Muscle layer of duodenum (tissue), 2 donors: ENCODE measurements around the gene ARHGEF28.

Source experiments
- H3K27ac ChIP-seq: one replicate; pipeline ENCODE4 v1.7.0; 2013; ENCODE audit warnings: mild to moderate bottlenecking, low read length
- H3K27me3 ChIP-seq: one replicate; pipeline ENCODE4 v1.7.0; 2013; ENCODE audit warnings: low read depth, mild to moderate bottlenecking, control low read depth, low read length
- H3K36me3 ChIP-seq, 2 donors: one replicate each; pipeline ENCODE4 v1.7.0; 2013; ENCODE audit warnings: low read length in 2 of 2, control low read depth in 1 of 2, mild to moderate bottlenecking in 1 of 2; ENCODE audit not compliant: insufficient read depth in 2 of 2, control insufficient read depth in 1 of 2
- H3K4me1 ChIP-seq, 2 donors: one replicate each; pipeline ENCODE4 v1.7.0; 2013; ENCODE audit warnings: low read length in 2 of 2, mild to moderate bottlenecking in 2 of 2, control low read depth in 1 of 2, moderate library complexity in 1 of 2; ENCODE audit not compliant: insufficient read depth in 2 of 2, control insufficient read depth in 1 of 2
- H3K4me3 ChIP-seq, 2 donors: one replicate each; pipeline ENCODE4 v1.7.0; 2013; ENCODE audit warnings: low read length in 2 of 2, low read depth in 1 of 2, mild to moderate bottlenecking in 1 of 2
- H3K9me3 ChIP-seq, 2 donors: one replicate each; pipeline ENCODE4 v1.7.0; 2013; ENCODE audit warnings: low read length in 2 of 2, control low read depth in 1 of 2, mild to moderate bottlenecking in 1 of 2; ENCODE audit not compliant: control insufficient read depth in 1 of 2
- donor health status: healthy.

ARHGEF28 gene

DNA sequence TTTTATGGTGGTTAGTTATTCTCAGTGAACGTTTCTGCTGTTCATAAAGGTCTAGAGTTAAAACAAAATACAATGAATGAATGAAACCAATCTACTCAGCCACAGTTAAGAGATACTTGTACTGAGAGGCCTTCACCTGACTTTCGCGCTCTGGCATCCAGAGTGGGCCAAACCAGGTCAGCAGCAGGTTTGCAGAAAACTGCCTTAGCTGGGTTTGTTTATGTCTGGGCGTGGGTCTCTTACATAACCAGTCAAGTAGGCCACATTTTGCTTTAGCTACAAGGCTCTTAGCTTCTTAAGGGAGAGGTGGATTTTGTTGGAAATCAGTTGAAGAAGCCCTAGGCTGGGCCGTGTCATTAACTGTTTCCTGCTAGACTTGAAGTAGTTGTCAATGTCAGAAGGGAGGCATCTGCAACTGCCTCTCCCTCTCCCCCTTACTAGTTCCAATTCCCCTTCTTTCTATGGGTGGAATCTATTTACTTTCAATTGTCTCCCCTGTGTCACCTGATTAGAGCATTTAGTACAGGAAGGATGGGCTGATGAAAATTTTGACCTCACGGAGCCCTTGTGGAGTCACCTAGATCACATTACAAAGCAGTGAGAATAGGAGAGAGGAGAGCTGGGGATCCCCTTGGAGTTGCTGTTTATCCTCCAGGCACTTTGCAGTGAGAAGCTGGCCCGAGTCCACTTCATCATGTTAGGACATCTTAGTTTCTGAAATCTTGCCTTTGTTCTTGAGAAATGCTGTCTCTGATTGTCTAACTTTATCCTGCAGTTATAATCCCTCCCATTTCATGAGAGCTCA lies 200.5 kb downstream of the ARHGEF28 start:
- Histone ChIP-seq H3K4me1 (peaks cover 0 to 10% of the 10 kb centered on the region in 2 donors), H3K36me3 (no peaks in the 10 kb centered on the region), H3K9me3 (no peaks in the 10 kb centered on the region), H3K27ac (no peak overlapping the region), H3K4me3 (no peak overlapping the region), H3K27me3 (no peaks in the 10 kb centered on the region)

DNA sequence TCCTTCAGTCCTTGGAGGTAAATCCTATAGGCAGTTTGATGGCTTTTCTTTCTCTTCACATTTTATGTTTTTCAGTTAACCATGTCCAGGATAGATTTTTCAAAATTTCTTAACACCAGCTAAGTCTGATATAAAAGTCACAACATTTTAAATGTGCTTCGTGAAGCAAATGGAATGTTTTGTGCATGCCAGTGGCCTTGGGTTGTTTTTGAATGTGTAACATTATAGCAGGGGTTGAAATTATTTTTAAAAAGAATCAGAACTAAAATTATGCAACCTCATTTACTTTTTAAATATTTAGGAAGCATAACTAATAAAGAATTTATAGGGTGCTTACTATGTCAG lies 201.1 kb downstream of the ARHGEF28 start:
- H3K4me3 ChIP-seq, result no peak overlapping the region
- H3K36me3 ChIP-seq, result no peaks in the 10 kb centered on the region
- H3K27ac ChIP-seq, result no peak overlapping the region

DNA sequence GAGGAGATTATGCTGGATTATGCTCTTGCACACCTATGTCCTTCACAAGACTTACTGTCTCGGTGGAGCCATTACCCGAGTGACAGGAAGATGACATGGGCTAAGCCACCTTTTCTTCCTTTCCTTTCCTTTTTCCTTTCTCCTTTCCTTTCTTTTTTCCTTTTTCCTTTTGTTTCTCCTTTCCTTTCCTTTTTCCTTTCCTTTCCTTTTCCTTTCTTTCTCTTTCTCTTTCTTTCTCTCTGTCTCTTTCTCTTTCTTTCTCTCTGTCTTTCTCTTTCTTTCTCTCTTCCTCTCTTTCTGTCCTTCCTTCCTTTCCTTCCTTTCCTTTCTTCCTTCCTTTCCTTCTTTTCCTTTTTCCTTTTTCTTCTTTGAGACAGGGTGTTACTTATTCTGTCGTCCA lies 202.5 kb downstream of the ARHGEF28 start:
- Histone ChIP-seq H3K27me3 (no peaks in the 10 kb centered on the region), H3K27ac (no peak overlapping the region)

More for the DNA sequence above, 201.1 kb downstream of the ARHGEF28 start:
- Histone ChIP-seq H3K27me3 (no peaks in the 10 kb centered on the region), H3K4me1 (peaks cover 0 to 10% of the 10 kb centered on the region in 2 donors), H3K9me3 (no peaks in the 10 kb centered on the region)

DNA sequence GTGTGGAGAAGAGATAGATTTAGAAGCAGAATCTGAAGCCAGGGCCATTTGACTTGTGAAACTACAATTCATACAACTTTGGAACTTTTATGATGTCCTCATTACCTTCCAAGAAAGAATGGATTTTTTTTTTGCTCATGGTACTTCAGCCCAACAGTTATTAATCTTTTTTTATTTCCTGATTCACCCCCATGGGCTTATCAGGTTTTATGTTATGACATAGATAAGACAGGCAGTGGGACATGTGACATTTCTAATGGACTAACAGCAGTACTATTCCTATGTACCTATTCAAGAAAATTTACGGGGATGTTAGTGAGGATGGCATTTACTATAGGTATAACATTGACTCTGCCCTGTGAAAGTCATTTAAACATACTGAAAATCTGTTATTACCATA lies 204.7 kb downstream of the ARHGEF28 start:
- H3K36me3 ChIP-seq, result no peaks in the 10 kb centered on the region
- H3K27ac ChIP-seq, result no peak overlapping the region
- no peaks in the 10 kb centered on the region for H3K9me3 ChIP-seq
- H3K27me3 ChIP-seq, result no peaks in the 10 kb centered on the region
- peaks cover 0 to 10% of the 10 kb centered on the region in 2 donors for H3K4me1 ChIP-seq
- H3K4me3 ChIP-seq, result no peak overlapping the region

More for the DNA sequence above, 202.5 kb downstream of the ARHGEF28 start:
- H3K4me1 ChIP-seq, result peaks cover 0 to 10% of the 10 kb centered on the region in 2 donors
- H3K36me3 ChIP-seq, result no peaks in the 10 kb centered on the region
- H3K4me3 ChIP-seq, result no peak overlapping the region
- H3K9me3 ChIP-seq, result no peaks in the 10 kb centered on the region

DNA sequence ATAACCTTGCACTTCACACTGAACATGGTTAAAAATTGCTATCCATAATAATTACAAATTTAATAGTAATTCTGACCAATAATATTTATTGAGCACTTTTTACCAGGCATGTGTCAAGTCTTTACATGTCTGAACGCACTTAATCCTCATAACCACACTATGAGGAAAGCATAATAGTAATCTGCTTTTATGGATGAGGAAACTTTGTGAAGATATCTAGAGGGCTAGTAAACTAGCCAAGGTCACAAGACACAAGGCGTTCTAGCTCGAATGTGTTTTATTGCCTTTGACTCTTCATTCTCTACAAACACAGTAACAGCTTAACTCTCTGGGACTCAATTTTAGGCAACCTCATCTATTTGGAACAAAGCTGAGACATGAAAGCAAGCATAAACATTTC lies 205.1 kb downstream of the ARHGEF28 start:
- Histone ChIP-seq H3K27ac (no peak overlapping the region), H3K4me3 (no peak overlapping the region), H3K4me1 (peaks cover 0 to 10% of the 10 kb centered on the region in 2 donors), H3K9me3 (no peaks in the 10 kb centered on the region), H3K27me3 (no peaks in the 10 kb centered on the region), H3K36me3 (no peaks in the 10 kb centered on the region)

DNA sequence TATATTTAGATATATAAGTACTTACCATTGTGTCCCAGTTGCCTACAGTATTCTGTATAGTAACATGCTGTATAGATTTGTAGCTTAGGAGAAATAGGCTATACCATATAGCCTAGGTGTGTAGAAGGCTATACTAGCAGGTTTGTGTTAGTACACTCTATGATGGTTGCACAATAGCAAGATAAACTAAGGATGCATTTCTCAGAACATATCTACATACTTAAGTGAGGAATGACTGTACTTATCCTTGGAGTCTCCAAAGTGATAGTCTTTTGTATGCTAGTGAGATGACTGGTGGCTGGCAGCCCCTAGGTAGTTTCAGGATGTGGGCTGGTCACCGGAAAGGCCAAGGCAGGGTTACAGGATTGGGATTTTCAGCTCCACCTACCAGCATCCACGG lies 208.7 kb downstream of the ARHGEF28 start:
- no peaks in the 10 kb centered on the region for H3K36me3 ChIP-seq
- H3K27me3 ChIP-seq, result no peaks in the 10 kb centered on the region
- H3K4me3 ChIP-seq, result no peak overlapping the region
- H3K4me1 ChIP-seq, result no peaks in the 10 kb centered on the region
- H3K27ac ChIP-seq, result no peak overlapping the region
- H3K9me3 ChIP-seq, result no peaks in the 10 kb centered on the region

DNA sequence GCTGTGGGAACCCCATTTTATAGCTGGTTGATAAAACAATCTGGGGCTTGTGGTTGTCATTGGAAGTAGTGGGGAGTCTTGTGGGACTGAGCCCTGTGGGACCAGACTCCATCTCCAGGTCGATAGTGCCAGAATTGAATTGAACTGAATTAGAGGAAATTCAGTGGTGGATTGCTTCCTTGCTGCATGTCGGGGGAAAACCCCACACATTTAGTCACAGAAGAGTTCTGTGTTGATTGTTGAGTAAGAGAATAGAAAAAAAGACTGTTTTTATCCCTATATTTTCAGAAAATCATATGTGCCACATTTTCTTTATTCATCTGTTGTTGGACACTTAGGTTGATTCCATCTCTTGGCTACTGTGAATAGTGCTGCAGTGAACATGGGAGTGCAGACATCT lies 209.7 kb downstream of the ARHGEF28 start:
- H3K4me3 ChIP-seq, result no peak overlapping the region
- H3K9me3 ChIP-seq, result no peaks in the 10 kb centered on the region
- no peaks in the 10 kb centered on the region for H3K4me1 ChIP-seq
- no peaks in the 10 kb centered on the region for H3K36me3 ChIP-seq
- H3K27ac ChIP-seq, result no peak overlapping the region
- H3K27me3 ChIP-seq, result no peaks in the 10 kb centered on the region

DNA sequence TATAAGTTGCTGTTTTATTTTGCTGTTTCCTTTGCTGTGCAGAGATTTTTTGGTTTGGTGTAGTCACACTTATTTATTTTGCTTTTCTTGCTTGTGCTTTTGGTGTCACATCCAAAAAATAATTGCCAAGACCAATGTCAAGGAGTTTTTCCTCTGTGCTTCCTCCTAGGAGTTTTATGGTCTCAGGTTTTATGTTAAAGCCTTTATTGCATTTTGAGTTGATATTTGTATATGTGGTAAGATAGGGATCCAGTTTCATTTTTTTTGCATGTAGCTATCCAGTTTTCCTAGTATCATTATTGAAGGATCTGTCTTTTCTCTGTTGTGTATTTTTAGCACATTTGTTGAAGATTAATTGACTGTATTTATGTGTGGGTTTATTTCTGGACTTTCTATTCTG lies 210.6 kb downstream of the ARHGEF28 start:
- Histone ChIP-seq H3K4me1 (no peaks in the 10 kb centered on the region), H3K27me3 (no peaks in the 10 kb centered on the region), H3K27ac (no peak overlapping the region), H3K9me3 (no peaks in the 10 kb centered on the region), H3K4me3 (no peak overlapping the region), H3K36me3 (no peaks in the 10 kb centered on the region)

DNA sequence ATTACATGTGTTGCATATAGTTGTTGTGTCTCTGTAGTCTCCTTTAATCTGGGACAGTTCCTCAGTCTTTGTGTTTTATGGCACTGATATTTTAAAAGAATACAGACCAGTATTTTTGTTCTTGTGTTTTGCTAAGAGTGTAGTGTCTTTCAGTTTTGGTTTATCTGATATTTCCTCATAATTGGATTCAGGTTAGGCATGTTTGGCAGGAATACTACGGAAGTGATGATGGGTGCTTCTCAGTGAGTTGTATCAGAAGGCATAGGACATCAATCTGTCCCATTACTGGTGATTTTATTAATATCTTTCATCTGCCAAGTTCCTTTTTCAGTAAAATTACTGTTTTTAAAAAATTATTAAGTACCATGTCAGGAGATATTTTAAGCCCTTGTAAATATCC lies 212.9 kb downstream of the ARHGEF28 start:
- H3K27me3 ChIP-seq, result no peaks in the 10 kb centered on the region
- H3K9me3 ChIP-seq, result no peaks in the 10 kb centered on the region
- no peak overlapping the region for H3K4me3 ChIP-seq
- no peaks in the 10 kb centered on the region for H3K4me1 ChIP-seq
- no peaks in the 10 kb centered on the region for H3K36me3 ChIP-seq
- H3K27ac ChIP-seq, result no peak overlapping the region

DNA sequence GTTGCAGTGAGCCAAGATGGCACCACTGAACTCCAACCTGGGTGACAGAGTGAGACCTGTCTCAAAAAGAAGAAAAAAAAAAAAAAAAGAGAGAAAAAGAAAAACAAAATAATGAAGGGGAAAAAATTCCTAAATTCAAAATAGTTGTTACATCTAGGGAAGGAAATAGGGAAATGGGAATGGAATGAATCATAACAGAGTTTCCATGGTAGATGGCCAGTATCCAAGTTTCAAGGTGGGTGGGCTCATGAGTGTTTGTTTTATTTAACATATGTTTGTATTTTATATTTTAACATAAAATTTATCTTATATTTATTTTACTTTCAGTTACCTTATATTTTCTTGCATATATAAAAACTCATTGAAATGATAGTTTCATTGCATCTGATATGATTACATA lies 215.6 kb downstream of the ARHGEF28 start:
- no peak overlapping the region for H3K27ac ChIP-seq
- H3K36me3 ChIP-seq, result no peaks in the 10 kb centered on the region
- no peaks in the 10 kb centered on the region for H3K27me3 ChIP-seq
- no peaks in the 10 kb centered on the region for H3K9me3 ChIP-seq
- H3K4me1 ChIP-seq, result no peaks in the 10 kb centered on the region
- H3K4me3 ChIP-seq, result no peak overlapping the region

DNA sequence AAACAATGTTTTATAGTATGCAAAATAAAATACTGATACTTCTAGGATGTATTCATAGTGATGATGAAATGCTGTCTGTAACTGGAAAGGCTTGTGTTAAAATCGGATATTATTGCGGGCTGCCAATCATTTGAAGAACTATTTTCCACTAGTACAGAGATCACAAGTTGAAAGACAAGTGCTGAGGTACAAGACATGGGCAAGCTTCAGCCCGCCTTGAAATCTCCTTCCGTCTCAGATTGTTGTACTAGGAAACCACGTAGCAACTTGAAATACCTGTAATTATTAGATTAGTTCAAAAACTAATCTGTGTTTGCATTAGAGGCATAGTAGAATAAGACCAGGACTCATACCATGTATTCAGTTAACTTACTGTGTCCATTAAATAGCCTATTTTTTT lies 218.2 kb downstream of the ARHGEF28 start:
- Histone ChIP-seq H3K9me3 (no peaks in the 10 kb centered on the region), H3K36me3 (no peaks in the 10 kb centered on the region), H3K4me3 (no peak overlapping the region), H3K4me1 (no peaks in the 10 kb centered on the region), H3K27me3 (no peaks in the 10 kb centered on the region), H3K27ac (no peak overlapping the region)
